SK-N-SH treated with all-trans-retinoic acid at 6 μM for 48 hours (cell line): Measurements from ENCODE around the gene SMYD3.

Experiments
- ATAC-seq: fragments of 200-7000 bp; cut with Tn5 transposase; 3 replicates; pipeline ENCODE4 v1.9.1; 2020; ENCODE audit warnings: mild to moderate bottlenecking, moderate library complexity
- BACH2 ChIP-seq: fragments of 250-450 bp; sonication (Bioruptor Pico); IDR thresholded peaks from 2 replicates; pipeline ENCODE4 v1.9.0; 2021; ENCODE audit warnings: mild to moderate bottlenecking, borderline replicate concordance
- CREB5 ChIP-seq: fragments of 250-450 bp; sonication (Bioruptor Pico); IDR thresholded peaks from 2 replicates; pipeline ENCODE4 v1.5.1; 2020; ENCODE audit warnings: low read depth, mild to moderate bottlenecking, moderate library complexity
- CSDC2 ChIP-seq: fragments of 250-450 bp; sonication (Bioruptor Pico); IDR thresholded peaks from 2 replicates; pipeline ENCODE4 v1.5.0; 2020; ENCODE audit warnings: mild to moderate bottlenecking, moderate library complexity
- ESRRG ChIP-seq: fragments of 250-450 bp; sonication (Bioruptor Pico); IDR thresholded peaks from 2 replicates; pipeline ENCODE4 v1.6.1; 2021; ENCODE audit warnings: mild to moderate bottlenecking
- GLIS3 ChIP-seq: fragments of 250-450 bp; sonication (Bioruptor Pico); IDR thresholded peaks from 2 replicates; pipeline ENCODE4 v1.5.0; 2020; ENCODE audit warnings: mild to moderate bottlenecking, moderate library complexity
- ISL1 ChIP-seq: fragments of 250-450 bp; sonication (Bioruptor Pico); IDR thresholded peaks from 2 replicates; pipeline ENCODE4 v2.1.2; 2022; ENCODE audit warnings: mild to moderate bottlenecking, moderate library complexity
- OSR1 ChIP-seq: fragments of 250-450 bp; sonication (Bioruptor Pico); IDR thresholded peaks from 2 replicates; pipeline ENCODE4 v1.8.0; 2022; ENCODE audit warnings: moderate library complexity, mild to moderate bottlenecking, inconsistent platforms
- PATZ1 ChIP-seq: fragments of 250-450 bp; sonication (Bioruptor Pico); IDR thresholded peaks from 2 replicates; pipeline ENCODE4 v1.8.0; 2020; ENCODE audit warnings: mild to moderate bottlenecking, moderate library complexity, borderline replicate concordance
- POU6F1 ChIP-seq: fragments of 250-450 bp; sonication (Bioruptor Pico); IDR thresholded peaks from 2 replicates; pipeline ENCODE4 v1.8.0; 2021; ENCODE audit warnings: low read depth, mild to moderate bottlenecking, moderate library complexity, borderline replicate concordance
- PPARA ChIP-seq: fragments of 250-450 bp; sonication (Bioruptor Pico); IDR thresholded peaks from 2 replicates; pipeline ENCODE4 v1.5.0; 2020; ENCODE audit warnings: mild to moderate bottlenecking, borderline replicate concordance
- RARB ChIP-seq: fragments of 250-450 bp; sonication (Bioruptor Pico); IDR thresholded peaks from 2 replicates; pipeline ENCODE4 v1.8.0; 2021; ENCODE audit warnings: mild to moderate bottlenecking, moderate library complexity
- SNAI2 ChIP-seq: fragments of 250-450 bp; sonication (Bioruptor Pico); IDR thresholded peaks from 2 replicates; pipeline ENCODE4 v1.5.0; 2020; ENCODE audit warnings: mild to moderate bottlenecking, moderate library complexity
- TCF4 ChIP-seq: fragments of 250-450 bp; sonication (Bioruptor Pico); IDR thresholded peaks from 2 replicates; pipeline ENCODE4 v1.8.0; 2021; ENCODE audit warnings: mild to moderate bottlenecking, moderate library complexity, borderline replicate concordance
- TOX ChIP-seq: fragments of 250-450 bp; sonication (Bioruptor Pico); IDR thresholded peaks from 2 replicates; pipeline ENCODE4 v1.8.0; 2021; ENCODE audit warnings: mild to moderate bottlenecking, moderate library complexity, borderline replicate concordance
- TSHZ2 ChIP-seq: fragments of 250-450 bp; sonication (Bioruptor Pico); IDR thresholded peaks from 2 replicates; pipeline ENCODE4 v1.5.0; 2020; ENCODE audit warnings: mild to moderate bottlenecking, moderate library complexity
- ZC3H10 ChIP-seq: fragments of 250-450 bp; sonication (Bioruptor Pico); IDR thresholded peaks from 2 replicates; pipeline ENCODE4 v1.5.1; 2021; ENCODE audit warnings: mild to moderate bottlenecking, moderate library complexity
- ZFP3 ChIP-seq: fragments of 250-450 bp; sonication (Bioruptor Pico); IDR thresholded peaks from 2 replicates; pipeline ENCODE4 v1.5.0; 2020; ENCODE audit warnings: mild to moderate bottlenecking, moderate library complexity
- ZFP30 ChIP-seq: fragments of 450-650 bp; formaldehyde crosslinking; IDR thresholded peaks from 2 replicates; pipeline ENCODE4 v1.5.0; 2022; ENCODE audit warnings: mild to moderate bottlenecking, moderate library complexity
- ZNF70 ChIP-seq: fragments of 450-650 bp; formaldehyde crosslinking; IDR thresholded peaks from 2 replicates; pipeline ENCODE4 v1.5.0; 2020; ENCODE audit warnings: mild to moderate bottlenecking, moderate library complexity
- ZNF8 ChIP-seq: fragments of 450-650 bp; formaldehyde crosslinking; IDR thresholded peaks from 2 replicates; pipeline ENCODE4 v1.5.0; 2020; ENCODE audit warnings: mild to moderate bottlenecking, moderate library complexity

Gene SMYD3

GRCh38 chr1:246081138-246081702 lies 425.9 kb downstream of the SMYD3 start (continued):
- TF ChIP-seq PATZ1 (CRISPR knock-in tag) (no peak), CSDC2 (CRISPR knock-in tag) (no peak), OSR1 (CRISPR knock-in tag) (no peak)

GRCh38 chr1:246080031-246080430 lies 427.0 kb downstream of the SMYD3 start:
- ATAC-seq = no peak
- no peak for TF ChIP-seq BACH2
- no peak for TF ChIP-seq TCF4 (CRISPR knock-in tag)
- TF ChIP-seq ZFP3 (CRISPR knock-in tag) = no peak
- no peak for TF ChIP-seq PPARA
- no peak for TF ChIP-seq OSR1 (CRISPR knock-in tag)
- no peak for TF ChIP-seq TOX (CRISPR knock-in tag)
- TF ChIP-seq ISL1 (CRISPR knock-in tag) = no peak
- no peak for TF ChIP-seq POU6F1 (CRISPR knock-in tag)
- no peak for TF ChIP-seq ZNF70 (CRISPR knock-in tag)
- no peak for TF ChIP-seq ZFP30 (CRISPR knock-in tag)
- TF ChIP-seq GLIS3 (CRISPR knock-in tag) = no peak
- TF ChIP-seq TSHZ2 (CRISPR knock-in tag) = no peak
- TF ChIP-seq ZNF8 (CRISPR knock-in tag) = no peak
- TF ChIP-seq ESRRG = no peak
- TF ChIP-seq RARB (CRISPR knock-in tag) = no peak
- no peak for TF ChIP-seq PATZ1 (CRISPR knock-in tag)
- TF ChIP-seq SNAI2 (CRISPR knock-in tag) = no peak

GRCh38 chr1:246078888-246079252 lies 428.2 kb downstream of the SMYD3 start:
- TF ChIP-seq OSR1 (CRISPR knock-in tag) (no peak), ISL1 (CRISPR knock-in tag) (no peak), CREB5 (CRISPR knock-in tag) (no peak), TOX (CRISPR knock-in tag) (no peak), ZC3H10 (CRISPR knock-in tag) (no peak), ZFP30 (CRISPR knock-in tag) (no peak)
- no peak for ATAC-seq
